ENCODE measurements around the gene LMTK3.

Gene LMTK3

DNA sequence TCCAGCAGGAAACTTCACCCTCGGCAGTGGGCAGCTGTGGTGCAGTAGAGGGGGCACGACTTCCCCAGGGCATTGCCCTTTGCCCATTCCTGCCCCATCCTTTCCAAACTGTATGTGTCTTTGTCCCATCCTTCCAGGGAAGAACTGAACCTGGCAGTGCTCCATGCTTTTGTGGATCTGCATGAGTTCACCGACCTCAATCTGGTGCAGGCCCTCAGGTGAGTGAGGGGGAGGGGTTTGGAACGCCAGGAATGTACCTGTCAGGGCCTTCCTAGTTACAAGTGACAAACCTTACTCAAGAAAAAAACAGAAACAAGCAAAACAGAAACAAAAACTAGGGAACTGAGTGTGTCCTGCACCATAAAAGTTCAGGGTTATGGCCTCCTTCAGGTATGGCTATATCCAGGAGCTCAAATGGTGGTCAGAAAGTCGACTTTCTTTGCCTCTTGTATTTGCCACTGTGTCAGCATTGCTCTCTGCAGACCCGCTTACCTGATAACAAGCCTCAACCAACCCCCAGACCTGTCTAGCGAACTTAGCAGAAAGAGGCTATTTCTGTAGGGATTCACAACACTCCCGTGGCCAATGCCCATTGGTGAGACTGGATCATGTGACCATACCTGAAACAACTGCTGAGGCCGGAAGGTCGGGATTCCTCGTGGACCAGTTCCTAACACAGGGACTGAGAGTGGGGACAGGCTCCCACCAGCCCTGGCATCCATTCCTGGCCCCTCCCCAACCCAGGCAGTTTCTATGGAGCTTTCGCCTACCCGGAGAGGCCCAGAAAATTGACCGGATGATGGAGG lies 38.3 kb downstream of the LMTK3 start (continued):
- no peak for TF ChIP-seq ARNTL (CRISPR knock-in tag; IDR thresholded peaks at IDR 0.05; ENCODE audit: borderline replicate concordance, low read depth)

DNA sequence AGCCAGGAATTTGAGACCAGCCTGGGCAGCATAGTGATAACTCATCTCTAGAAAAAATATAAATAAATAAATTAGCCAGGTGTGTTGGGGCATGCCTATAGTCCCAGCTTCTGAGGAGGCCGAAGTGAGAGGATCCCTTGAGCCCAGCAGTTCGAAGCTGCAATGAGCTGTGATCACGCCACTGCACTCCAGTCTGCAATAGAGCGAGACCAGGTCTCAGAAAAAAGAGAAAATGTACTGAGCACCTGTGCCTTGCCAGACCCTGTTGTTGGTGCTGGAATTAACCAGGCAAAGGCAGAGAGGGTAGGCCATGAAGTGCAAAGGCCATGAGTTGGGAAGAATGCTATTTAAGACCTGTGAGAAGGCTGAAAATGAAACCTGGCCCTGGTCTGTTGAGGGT lies 39.8 kb downstream of the LMTK3 start:
- no peak for ATAC-seq
- TF ChIP-seq RARB (CRISPR knock-in tag; IDR thresholded peaks at IDR 0.05) = no peak
- no peak for TF ChIP-seq ESRRG (CRISPR knock-in tag; IDR thresholded peaks at IDR 0.05)

DNA sequence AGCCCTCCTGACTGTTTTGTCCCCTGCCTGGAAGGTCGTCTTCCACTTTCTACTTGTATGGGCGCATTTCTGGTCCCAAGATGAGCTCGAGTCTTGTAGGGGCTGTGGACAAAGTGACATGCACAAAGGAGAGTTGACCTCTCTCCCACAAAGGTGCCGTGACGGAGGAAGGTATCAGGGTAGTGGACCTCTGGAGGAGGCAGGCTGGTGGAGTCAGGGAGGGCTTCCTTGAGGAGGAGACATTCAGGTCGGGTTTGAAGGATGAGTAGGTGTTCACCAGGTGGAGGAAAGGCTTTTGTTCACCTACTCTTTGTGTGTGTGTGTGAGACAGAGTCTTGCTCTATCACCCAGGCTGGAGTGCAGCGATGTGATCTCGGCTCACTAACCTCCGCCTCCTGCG lies 40.8 kb downstream of the LMTK3 start:
- ATAC-seq = no peak
- TF ChIP-seq ZNF70 (CRISPR knock-in tag; IDR thresholded peaks at IDR 0.05) (no peak), ZFP3 (CRISPR knock-in tag; IDR thresholded peaks at IDR 0.05) (peak; percentile 90)

DNA sequence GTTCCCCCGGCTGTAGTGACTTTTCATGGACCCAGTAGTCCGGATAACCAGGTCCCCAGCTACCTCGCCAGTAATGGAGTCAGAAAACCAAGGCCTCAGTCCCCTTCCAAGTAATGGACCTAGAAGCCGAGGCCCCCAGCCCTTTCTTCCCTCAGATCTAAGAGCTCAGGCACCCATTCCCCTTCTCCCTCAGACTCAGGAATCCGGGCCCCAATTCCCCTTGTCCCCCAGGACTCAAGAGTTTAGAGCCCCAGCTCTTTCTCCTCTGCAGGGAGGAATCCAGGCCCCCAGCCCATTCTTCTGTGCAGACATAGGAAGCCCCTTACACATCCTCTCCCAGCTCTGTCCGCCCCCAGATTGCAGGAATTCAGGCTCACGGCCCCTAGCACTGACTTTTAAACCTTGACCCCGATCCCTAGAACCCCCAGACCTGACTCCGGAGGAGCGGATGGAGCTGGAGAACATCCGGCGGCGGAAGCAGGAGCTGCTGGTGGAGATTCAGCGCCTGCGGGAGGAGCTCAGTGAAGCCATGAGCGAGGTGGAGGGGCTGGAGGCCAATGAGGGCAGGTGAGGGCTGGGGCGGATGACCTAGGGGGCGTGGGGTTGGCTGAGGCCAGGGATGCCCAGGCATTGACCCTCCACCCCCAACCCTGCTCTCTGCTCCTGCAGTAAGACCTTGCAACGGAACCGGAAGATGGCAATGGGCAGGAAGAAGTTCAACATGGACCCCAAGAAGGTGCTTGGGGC lies 41.5 kb downstream of the LMTK3 start:
- TF ChIP-seq ZNF8 (CRISPR knock-in tag; IDR thresholded peaks at IDR 0.05) (no peak), PPARA (CRISPR knock-in tag; IDR thresholded peaks at IDR 0.05; ENCODE audit: borderline replicate concordance) (no peak), ZNF70 (CRISPR knock-in tag; IDR thresholded peaks at IDR 0.05) (no peak), ZFP30 (CRISPR knock-in tag; IDR thresholded peaks at IDR 0.05) (no peak), TCF4 (CRISPR knock-in tag; IDR thresholded peaks at IDR 0.05; ENCODE audit: borderline replicate concordance) (no peak), OSR1 (CRISPR knock-in tag; IDR thresholded peaks at IDR 0.05) (no peak), SNAI2 (CRISPR knock-in tag; IDR thresholded peaks at IDR 0.05) (no peak), ZFP3 (CRISPR knock-in tag; IDR thresholded peaks at IDR 0.05) (no peak), ZNF565 (CRISPR knock-in tag; conservative IDR thresholded peaks at IDR 0.05; ENCODE audit: low read depth) (no peak), BACH2 (CRISPR knock-in tag; IDR thresholded peaks at IDR 0.05; ENCODE audit: borderline replicate concordance) (no peak)
- TF ChIP-seq, protein P1, sequence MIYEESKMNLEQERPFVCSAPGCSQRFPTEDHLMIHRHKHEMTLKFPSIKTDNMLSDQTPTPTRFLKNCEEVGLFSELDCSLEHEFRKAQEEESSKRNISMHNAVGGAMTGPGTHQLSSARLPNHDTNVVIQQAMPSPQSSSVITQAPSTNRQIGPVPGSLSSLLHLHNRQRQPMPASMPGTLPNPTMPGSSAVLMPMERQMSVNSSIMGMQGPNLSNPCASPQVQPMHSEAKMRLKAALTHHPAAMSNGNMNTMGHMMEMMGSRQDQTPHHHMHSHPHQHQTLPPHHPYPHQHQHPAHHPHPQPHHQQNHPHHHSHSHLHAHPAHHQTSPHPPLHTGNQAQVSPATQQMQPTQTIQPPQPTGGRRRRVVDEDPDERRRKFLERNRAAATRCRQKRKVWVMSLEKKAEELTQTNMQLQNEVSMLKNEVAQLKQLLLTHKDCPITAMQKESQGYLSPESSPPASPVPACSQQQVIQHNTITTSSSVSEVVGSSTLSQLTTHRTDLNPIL (CRISPR knock-in tag; IDR thresholded peaks at IDR 0.05; ENCODE audit: low read depth) = no peak
- no peak for ATAC-seq

DNA sequence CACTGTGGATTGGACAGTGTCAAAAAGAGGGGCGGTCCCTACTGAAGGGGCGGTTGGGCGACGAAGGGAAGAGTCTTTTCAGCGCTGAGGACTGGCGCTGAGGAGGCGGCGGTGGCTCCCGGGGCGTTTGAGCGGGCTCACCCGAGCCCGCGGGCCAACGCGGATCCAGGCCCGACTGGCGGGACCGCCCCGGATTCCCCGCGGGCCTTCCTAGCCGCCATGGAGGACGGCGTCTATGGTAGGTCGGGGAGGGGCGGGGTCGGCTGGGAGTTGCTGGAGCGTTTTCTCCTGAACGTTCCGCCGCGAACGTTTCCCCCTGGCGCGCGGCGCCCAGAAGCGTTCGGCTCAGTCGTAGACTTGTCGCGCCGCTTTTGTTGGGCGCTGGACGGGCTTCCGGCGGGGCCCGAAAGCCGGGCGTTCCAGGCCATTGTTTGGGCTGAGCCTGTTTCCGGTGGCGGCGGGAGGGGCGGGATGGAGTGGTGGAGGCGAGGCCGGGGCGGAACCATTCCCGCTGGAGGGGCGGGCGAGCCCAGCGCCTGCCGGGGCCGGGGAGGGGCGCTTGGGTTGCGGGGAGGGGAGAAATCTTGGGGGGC lies 42.2 kb downstream of the LMTK3 start, which contains the start of gene CYTH2:
TSS of gene CYTH2 (plus strand) at position 81 of the 593 bp plus-strand sequence. CDS start at position 220, 139 bp downstream.
- TF ChIP-seq, protein P2, sequence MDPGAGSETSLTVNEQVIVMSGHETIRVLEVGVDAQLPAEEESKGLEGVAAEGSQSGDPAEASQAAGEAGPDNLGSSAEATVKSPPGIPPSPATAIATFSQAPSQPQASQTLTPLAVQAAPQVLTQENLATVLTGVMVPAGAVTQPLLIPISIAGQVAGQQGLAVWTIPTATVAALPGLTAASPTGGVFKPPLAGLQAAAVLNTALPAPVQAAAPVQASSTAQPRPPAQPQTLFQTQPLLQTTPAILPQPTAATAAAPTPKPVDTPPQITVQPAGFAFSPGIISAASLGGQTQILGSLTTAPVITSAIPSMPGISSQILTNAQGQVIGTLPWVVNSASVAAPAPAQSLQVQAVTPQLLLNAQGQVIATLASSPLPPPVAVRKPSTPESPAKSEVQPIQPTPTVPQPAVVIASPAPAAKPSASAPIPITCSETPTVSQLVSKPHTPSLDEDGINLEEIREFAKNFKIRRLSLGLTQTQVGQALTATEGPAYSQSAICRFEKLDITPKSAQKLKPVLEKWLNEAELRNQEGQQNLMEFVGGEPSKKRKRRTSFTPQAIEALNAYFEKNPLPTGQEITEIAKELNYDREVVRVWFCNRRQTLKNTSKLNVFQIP (CRISPR knock-in tag; IDR thresholded peaks at IDR 0.05; ENCODE audit: borderline replicate concordance, low read depth) = peak; percentile 70; the same call in 1 of the 2 replicates
- TF ChIP-seq, protein P1 (CRISPR knock-in tag; IDR thresholded peaks at IDR 0.05; ENCODE audit: low read depth) = no peak
- 0 out of 2 replicates have a peak, but pooled peaks have one; percentile 68 for TF ChIP-seq ZFP3 (CRISPR knock-in tag; IDR thresholded peaks at IDR 0.05)
- no peak for TF ChIP-seq BACH2 (CRISPR knock-in tag; IDR thresholded peaks at IDR 0.05; ENCODE audit: borderline replicate concordance)
- TF ChIP-seq GLIS3 (CRISPR knock-in tag; IDR thresholded peaks at IDR 0.05) = 0 out of 2 replicates have a peak, but pooled peaks have one; percentile 60
- 0 out of 2 replicates have a peak, but pooled peaks have one; percentile 12 for TF ChIP-seq ESRRG (CRISPR knock-in tag; IDR thresholded peaks at IDR 0.05)
- TF ChIP-seq TCF4 (CRISPR knock-in tag; IDR thresholded peaks at IDR 0.05; ENCODE audit: borderline replicate concordance) = 0 out of 2 replicates have a peak, but pooled peaks have one; percentile 11
- TF ChIP-seq, protein P3, sequence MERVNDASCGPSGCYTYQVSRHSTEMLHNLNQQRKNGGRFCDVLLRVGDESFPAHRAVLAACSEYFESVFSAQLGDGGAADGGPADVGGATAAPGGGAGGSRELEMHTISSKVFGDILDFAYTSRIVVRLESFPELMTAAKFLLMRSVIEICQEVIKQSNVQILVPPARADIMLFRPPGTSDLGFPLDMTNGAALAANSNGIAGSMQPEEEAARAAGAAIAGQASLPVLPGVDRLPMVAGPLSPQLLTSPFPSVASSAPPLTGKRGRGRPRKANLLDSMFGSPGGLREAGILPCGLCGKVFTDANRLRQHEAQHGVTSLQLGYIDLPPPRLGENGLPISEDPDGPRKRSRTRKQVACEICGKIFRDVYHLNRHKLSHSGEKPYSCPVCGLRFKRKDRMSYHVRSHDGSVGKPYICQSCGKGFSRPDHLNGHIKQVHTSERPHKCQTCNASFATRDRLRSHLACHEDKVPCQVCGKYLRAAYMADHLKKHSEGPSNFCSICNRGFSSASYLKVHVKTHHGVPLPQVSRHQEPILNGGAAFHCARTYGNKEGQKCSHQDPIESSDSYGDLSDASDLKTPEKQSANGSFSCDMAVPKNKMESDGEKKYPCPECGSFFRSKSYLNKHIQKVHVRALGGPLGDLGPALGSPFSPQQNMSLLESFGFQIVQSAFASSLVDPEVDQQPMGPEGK (CRISPR knock-in tag; IDR thresholded peaks at IDR 0.05; ENCODE audit: borderline replicate concordance) = no peak

More for the DNA sequence above, 42.2 kb downstream of the LMTK3 start, which contains the start of gene CYTH2:
- peak; percentile 82 for ATAC-seq

Measured in SK-N-SH treated with all-trans-retinoic acid at 6 μM for 48 hours (cell line).